ENCODE data around the gene M6PR.

DNA sequence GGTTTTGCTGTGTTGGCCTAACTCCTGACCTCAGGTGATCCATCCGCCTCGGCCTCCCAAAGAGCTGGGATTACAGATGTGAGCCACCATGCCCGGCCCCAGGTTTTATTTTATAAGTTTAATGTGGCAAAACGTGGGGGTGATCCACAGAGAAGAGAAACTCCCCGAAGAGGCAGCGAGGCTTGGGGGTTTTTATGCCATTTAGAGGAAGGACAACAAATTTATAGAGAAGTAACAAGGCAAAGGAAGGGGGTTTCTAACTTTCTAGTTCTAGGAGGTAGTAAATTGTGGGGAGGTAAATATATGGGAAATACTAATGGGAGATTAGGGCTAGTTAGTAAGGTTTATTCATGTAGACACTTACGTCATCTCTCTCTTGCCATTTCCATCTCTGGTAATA is 52.4 kb downstream of the M6PR start:
- TF ChIP-seq, protein P1, sequence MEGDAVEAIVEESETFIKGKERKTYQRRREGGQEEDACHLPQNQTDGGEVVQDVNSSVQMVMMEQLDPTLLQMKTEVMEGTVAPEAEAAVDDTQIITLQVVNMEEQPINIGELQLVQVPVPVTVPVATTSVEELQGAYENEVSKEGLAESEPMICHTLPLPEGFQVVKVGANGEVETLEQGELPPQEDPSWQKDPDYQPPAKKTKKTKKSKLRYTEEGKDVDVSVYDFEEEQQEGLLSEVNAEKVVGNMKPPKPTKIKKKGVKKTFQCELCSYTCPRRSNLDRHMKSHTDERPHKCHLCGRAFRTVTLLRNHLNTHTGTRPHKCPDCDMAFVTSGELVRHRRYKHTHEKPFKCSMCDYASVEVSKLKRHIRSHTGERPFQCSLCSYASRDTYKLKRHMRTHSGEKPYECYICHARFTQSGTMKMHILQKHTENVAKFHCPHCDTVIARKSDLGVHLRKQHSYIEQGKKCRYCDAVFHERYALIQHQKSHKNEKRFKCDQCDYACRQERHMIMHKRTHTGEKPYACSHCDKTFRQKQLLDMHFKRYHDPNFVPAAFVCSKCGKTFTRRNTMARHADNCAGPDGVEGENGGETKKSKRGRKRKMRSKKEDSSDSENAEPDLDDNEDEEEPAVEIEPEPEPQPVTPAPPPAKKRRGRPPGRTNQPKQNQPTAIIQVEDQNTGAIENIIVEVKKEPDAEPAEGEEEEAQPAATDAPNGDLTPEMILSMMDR (IDR thresholded peaks at IDR 0.05) = no peak
- TF ChIP-seq POLR2A (IDR thresholded peaks at IDR 0.05) = no peak
